CD14-positive monocyte (primary cell): ENCODE data around the gene BUB3. TPM values are rescaled to one million over a fixed set of nuclear protein-coding genes. Genes with fewer than 3 reads are reported as not detected.

Source experiments
- DNase-seq, 3 donors: peaks; one replicate each; pipeline ENCODE4 v3.0.0-alpha.2; 2011 to 2022
- H2AFZ ChIP-seq: 2 replicates; pipeline ENCODE4 v1.6.0; 2012; ENCODE audit warnings: mild to moderate bottlenecking, low read depth, low read length, inconsistent platforms; ENCODE audit not compliant: insufficient read depth, poor library complexity, severe bottlenecking
- H3K27ac ChIP-seq, 2 donors: 1 replicate in 1 of 2; 2 replicates in 1 of 2; pipeline ENCODE4 v1.5.1; 2012 to 2013; ENCODE audit warnings: low read length in 2 of 2, control low read depth in 1 of 2, inconsistent platforms in 1 of 2, low read depth in 1 of 2, mild to moderate bottlenecking in 1 of 2
- H3K27me3 ChIP-seq, 2 donors: one replicate each; pipeline versions ENCODE4 v1.6.0 to v1.6.1; 2011 to 2013; ENCODE audit warnings: low read length in 2 of 2; ENCODE audit not compliant: control insufficient read depth in 2 of 2, insufficient read depth in 2 of 2
- H3K36me3 ChIP-seq, 2 donors: replicated peaks in 1 of 2; 1 replicate in 1 of 2; 2 replicates in 1 of 2; pipeline versions ENCODE4 v1.5.1 to v1.6.1; 2012 to 2013; ENCODE audit warnings: low read length in 2 of 2, control low read depth in 1 of 2, inconsistent platforms in 1 of 2, mild to moderate bottlenecking in 1 of 2; ENCODE audit not compliant: insufficient read depth in 2 of 2, control insufficient read depth in 1 of 2
- H3K4me1 ChIP-seq, 2 donors: 1 replicate in 1 of 2; 2 replicates in 1 of 2; pipeline versions ENCODE4 v1.5.1 to v1.6.1; 2012 to 2013; ENCODE audit warnings: low read length in 2 of 2, control low read depth in 1 of 2, inconsistent platforms in 1 of 2, mild to moderate bottlenecking in 1 of 2, moderate library complexity in 1 of 2; ENCODE audit not compliant: insufficient read depth in 2 of 2, control insufficient read depth in 1 of 2
- H3K4me2 ChIP-seq: replicated peaks from 2 replicates; pipeline ENCODE3; 2012; ENCODE audit warnings: low read length, moderate library complexity, mild to moderate bottlenecking; ENCODE audit not compliant: poor library complexity, severe bottlenecking; ENCODE audit errors: extremely low read depth
- H3K4me3 ChIP-seq, 3 experiments: fragments of 200-600 bp in 1 of 3; sonication (generic) in 1 of 3; replicated peaks in 1 of 3; 1 replicate in 2 of 3; 2 replicates in 1 of 3; pipeline ENCODE4 v1.5.1; 2011 to 2013; ENCODE audit warnings: low read length in 3 of 3, mild to moderate bottlenecking in 3 of 3, control low read depth in 2 of 3, low read depth in 2 of 3, inconsistent platforms in 1 of 3, moderate library complexity in 1 of 3
- H3K79me2 ChIP-seq: 2 replicates; pipeline ENCODE4 v1.6.0; 2012; ENCODE audit warnings: mild to moderate bottlenecking, control low read depth, inconsistent platforms, low read length, moderate library complexity; ENCODE audit not compliant: insufficient read depth
- H3K9ac ChIP-seq: 2 replicates; pipeline ENCODE4 v1.6.0; 2017; ENCODE audit warnings: low read length, mild to moderate bottlenecking; ENCODE audit not compliant: insufficient read depth, poor library complexity, severe bottlenecking
- H3K9me3 ChIP-seq, 2 donors: replicated peaks in 1 of 2; 1 replicate in 1 of 2; 2 replicates in 1 of 2; pipeline versions ENCODE4 v1.5.1 to v1.6.1; 2012 to 2013; ENCODE audit warnings: low read length in 2 of 2, control low read depth in 1 of 2; ENCODE audit not compliant: control insufficient read depth in 1 of 2, insufficient read depth in 1 of 2
- H4K20me1 ChIP-seq: 2 replicates; pipeline ENCODE4 v1.6.0; 2012; ENCODE audit warnings: mild to moderate bottlenecking, low read length, control low read depth, moderate library complexity; ENCODE audit not compliant: insufficient read depth
- H3K27ac Mint-ChIP-seq, 7 donors: one replicate each; pipeline ENCODE4 v1.8.0; 2020; ENCODE audit warnings: mild to moderate bottlenecking in 7 of 7, mixed read lengths in 7 of 7, moderate library complexity in 6 of 7, inconsistent platforms in 2 of 7
- H3K27me3 Mint-ChIP-seq, 3 donors: one replicate each; pipeline ENCODE4 v1.8.0; 2021 to 2022; ENCODE audit warnings: low read depth in 3 of 3, mild to moderate bottlenecking in 3 of 3, mixed read lengths in 3 of 3, moderate library complexity in 3 of 3, inconsistent platforms in 1 of 3
- H3K36me3 Mint-ChIP-seq, 2 donors: one replicate each; pipeline ENCODE4 v1.8.0; 2020; ENCODE audit warnings: mixed read lengths in 2 of 2, inconsistent platforms in 1 of 2, mild to moderate bottlenecking in 1 of 2
- H3K4me1 Mint-ChIP-seq: one replicate; pipeline ENCODE4 v1.8.0; 2020; ENCODE audit warnings: mild to moderate bottlenecking, mixed read lengths
- H3K4me3 Mint-ChIP-seq, 2 donors: one replicate each; pipeline ENCODE4 v1.8.0; 2020; ENCODE audit warnings: mild to moderate bottlenecking in 2 of 2, mixed read lengths in 2 of 2, moderate library complexity in 1 of 2
- H3K9me3 Mint-ChIP-seq, 7 donors: one replicate each; pipeline ENCODE4 v1.8.0; 2020 to 2022; ENCODE audit warnings: mixed read lengths in 7 of 7, mild to moderate bottlenecking in 6 of 7, moderate library complexity in 6 of 7, inconsistent platforms in 2 of 7
- WGBS: methylation state at CpG from one replicate; pipeline ENCODE4 v1.1.5; 2013; ENCODE audit warnings: missing lambda C conversion rate; ENCODE audit not compliant: insufficient coverage; 5-methylcytosine and 5-hydroxymethylcytosine counted together
- intact Hi-C, 2 donors: fragments of 100-400 bp; cut with micrococcal nuclease; formaldehyde crosslinking; loops; one replicate each; pipeline versions ENCODE4 v1.15.0 to v1.15.1; 2023
- polyA plus RNA-seq, 3 donors: library from polyadenylated mRNA; depleted of rRNA in 1 of 3; unstranded in 2 of 3; stranded (reverse) in 1 of 3; fragments of 300-500 nt in 2 of 3; fragments of >200 nt in 1 of 3; fragmentation: Illumina TruSeq in 2 of 3; gene quantifications; 1 replicate in 2 of 3; 2 replicates in 1 of 3; pipeline ENCODE4 v1.2.3, GENCODE V29; 2012 to 2021
- TF ChIP-seq, protein P1 (sequence below): fragments of 200-600 bp; IDR thresholded peaks from one replicate; pipeline ENCODE4 v1.8.0; 2022; ENCODE audit warnings: antibody characterized with exemption, mild to moderate bottlenecking

Gene BUB3
- polyA plus RNA-seq, 3 donors: 61.2 to 96.4 (median 80.4) TPM

GRCh38 chr10:123212063-123212462 is 57.9 kb downstream of the BUB3 start:
- no peak overlapping the region for H3K4me3 Mint-ChIP-seq
- H3K9me3 Mint-ChIP-seq: peaks cover 8 to 31% (median 15%) of the 10 kb centered on the region in 7 donors
- TF ChIP-seq, protein P1, sequence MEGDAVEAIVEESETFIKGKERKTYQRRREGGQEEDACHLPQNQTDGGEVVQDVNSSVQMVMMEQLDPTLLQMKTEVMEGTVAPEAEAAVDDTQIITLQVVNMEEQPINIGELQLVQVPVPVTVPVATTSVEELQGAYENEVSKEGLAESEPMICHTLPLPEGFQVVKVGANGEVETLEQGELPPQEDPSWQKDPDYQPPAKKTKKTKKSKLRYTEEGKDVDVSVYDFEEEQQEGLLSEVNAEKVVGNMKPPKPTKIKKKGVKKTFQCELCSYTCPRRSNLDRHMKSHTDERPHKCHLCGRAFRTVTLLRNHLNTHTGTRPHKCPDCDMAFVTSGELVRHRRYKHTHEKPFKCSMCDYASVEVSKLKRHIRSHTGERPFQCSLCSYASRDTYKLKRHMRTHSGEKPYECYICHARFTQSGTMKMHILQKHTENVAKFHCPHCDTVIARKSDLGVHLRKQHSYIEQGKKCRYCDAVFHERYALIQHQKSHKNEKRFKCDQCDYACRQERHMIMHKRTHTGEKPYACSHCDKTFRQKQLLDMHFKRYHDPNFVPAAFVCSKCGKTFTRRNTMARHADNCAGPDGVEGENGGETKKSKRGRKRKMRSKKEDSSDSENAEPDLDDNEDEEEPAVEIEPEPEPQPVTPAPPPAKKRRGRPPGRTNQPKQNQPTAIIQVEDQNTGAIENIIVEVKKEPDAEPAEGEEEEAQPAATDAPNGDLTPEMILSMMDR: no peak
- H4K20me1 ChIP-seq: no peaks in the 10 kb centered on the region
- H3K4me3 ChIP-seq: no peak overlapping the region
- peaks cover 8 to 9% of the 10 kb centered on the region in 2 donors for H3K9me3 ChIP-seq
- no peaks in the 10 kb centered on the region for H3K36me3 ChIP-seq
- H3K9ac ChIP-seq: no peak overlapping the region
- H2AFZ ChIP-seq: no peak overlapping the region
- no peaks in the 10 kb centered on the region for H3K79me2 ChIP-seq
- DNase-seq: no peak
- peaks cover 0 to 10% of the 10 kb centered on the region in 2 donors for H3K36me3 Mint-ChIP-seq
- no peaks in the 10 kb centered on the region for H3K4me1 Mint-ChIP-seq
- no peak overlapping the region for H3K27ac ChIP-seq
- WGBS: no CpG with 5 or more reads among the region's 1 CpG
- no peak overlapping the region for H3K4me2 ChIP-seq
- peaks cover 0 to 2% (median 2%) of the 10 kb centered on the region in 3 donors for H3K27me3 Mint-ChIP-seq
- no peaks in the 10 kb centered on the region for H3K4me1 ChIP-seq
- H3K27me3 ChIP-seq: no peaks in the 10 kb centered on the region
- H3K27ac Mint-ChIP-seq: no peak overlapping the region
- intact Hi-C loops: no loop called here

- Histone ChIP-seq H3K79me2 (no peaks in the 10 kb centered on the region), H3K27me3 (no peaks in the 10 kb centered on the region), H3K27ac (no peak overlapping the region), H3K4me1 (no peaks in the 10 kb centered on the region), H3K9me3 (peaks cover 8 to 9% of the 10 kb centered on the region in 2 donors), H3K4me2 (no peak overlapping the region), H2AFZ (no peak overlapping the region), H3K9ac (no peak overlapping the region), H3K36me3 (no peaks in the 10 kb centered on the region), H4K20me1 (no peaks in the 10 kb centered on the region), H3K4me3 (no peak overlapping the region)
- intact Hi-C loops: no loop called here
- Mint-ChIP-seq H3K9me3 (peaks cover 8 to 32% (median 16%) of the 10 kb centered on the region in 7 donors), H3K27me3 (peaks cover 2% of the 10 kb centered on the region in 3 donors), H3K36me3 (peaks cover 0 to 10% of the 10 kb centered on the region in 2 donors), H3K4me3 (no peak overlapping the region), H3K27ac (no peak overlapping the region), H3K4me1 (no peaks in the 10 kb centered on the region)
- TF ChIP-seq, protein P1: no peak
- 100% methylated on average over 2 of the region's 6 CpGs for WGBS
- no peak for DNase-seq
These were observed 58.4 kb downstream of the BUB3 start for GRCh38 chr10:123212640-123213039.
